ENCODE results near the gene WDR1. TPM values are rescaled to one million over a fixed set of nuclear protein-coding genes. Genes with fewer than 3 reads are reported as not detected.

Gene WDR1
- total and polyA plus RNA-seq, 10 of the 15 experiments (the other 5 are each of a cell fraction or from before 2014, with no cell fraction given) = 28.5 to 397 (median 290) TPM

DNA sequence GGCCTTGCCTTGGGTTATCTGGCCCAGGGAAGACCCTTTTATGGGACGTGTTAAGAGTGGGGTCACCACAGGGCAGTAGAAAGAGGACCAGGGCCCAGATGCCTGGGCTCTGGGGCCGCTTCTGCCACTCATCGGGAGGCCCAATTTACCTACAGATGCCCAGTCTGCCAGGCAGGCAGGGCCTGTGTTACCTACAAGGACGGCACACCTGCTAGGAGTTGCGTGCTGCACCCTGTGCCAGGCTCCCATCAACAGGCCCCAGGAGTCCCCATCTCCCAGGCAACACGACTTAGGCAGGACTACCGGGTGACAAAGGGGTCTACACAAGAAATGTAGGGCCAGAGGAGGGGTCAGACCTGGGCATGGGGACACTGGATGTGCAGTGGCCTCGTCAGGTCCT lies 34.6 kb downstream of the WDR1 start:
- Histone ChIP-seq H3K9ac (ENCODE audit: control insufficient read depth, insufficient read depth, low read length) (no peak overlapping the region), H3K4me1 (ENCODE audit: control insufficient read depth, insufficient read depth, low read length) (no peaks in the 10 kb centered on the region), H3K4me2 (ENCODE audit: control insufficient read depth, insufficient read depth) (no peak overlapping the region), H2AFZ (ENCODE audit: control insufficient read depth, low read depth, low read length) (no peak overlapping the region), H3K79me2 (ENCODE audit: control insufficient read depth, insufficient read depth, low read length) (no peaks in the 10 kb centered on the region), H3K27me3 (replicated peaks in 1 of 2; ENCODE audit: control insufficient read depth in 2 of 2, insufficient read depth in 2 of 2, low read length in 1 of 2) (no peaks in the 10 kb centered on the region), H3K4me3 (no peak overlapping the region), H4K20me1 (ENCODE audit: control insufficient read depth, insufficient read depth) (peaks cover 3% of the 10 kb centered on the region; the same call in 1 of the 2 replicates), H3K9me3 (replicated peaks; ENCODE audit: control insufficient read depth, insufficient read depth, low read length) (no peaks in the 10 kb centered on the region), H3K27ac (ENCODE audit: control insufficient read depth, insufficient read depth) (no peak overlapping the region), H3K36me3 (ENCODE audit: control insufficient read depth in 2 of 2, insufficient read depth in 2 of 2, low read length in 1 of 2) (peaks cover 66 to 79% of the 10 kb centered on the region in 2 experiments)
- RAD21 ChIA-PET (ENCODE audit: unreplicated experiment) = no interaction called here
- intact Hi-C loops (cut with micrococcal nuclease; ENCODE audit: unreplicated experiment) = no loop called here
- POLR2A ChIA-PET = no interaction called here
- TF ChIP-seq POLR2A (IDR thresholded peaks at IDR 0.05; ENCODE audit: low read depth, low read length) (peak; percentile 33; the same call in 1 of the 2 replicates), CHD1 (IDR thresholded peaks at IDR 0.05; ENCODE audit: low read depth, low read length) (no peak)
- DNase-seq (ENCODE audit: low read depth, low spot score) = no peak
- CTCF ChIA-PET = interaction anchor here (0.6 kb wide), 1 partner anchor 183 kb away, joined by 3 read pairs; no protein-coding TSS in a partner anchor
- no peak for FAIRE-seq
- no peak for ATAC-seq
- 88% methylated on average over 8 of the region's 8 CpGs for WGBS (ENCODE audit: insufficient coverage, insufficient replicate concordance, low lambda C conversion rate, missing lambda C conversion rate)
- SMC1A ChIA-PET (ENCODE audit: uncharacterized antibody, unreplicated experiment) = no interaction called here
- in situ Hi-C loops (cut with MboI) = no loop called here
- no TSS peak for BruUV-seq (replicated peaks)

DNA sequence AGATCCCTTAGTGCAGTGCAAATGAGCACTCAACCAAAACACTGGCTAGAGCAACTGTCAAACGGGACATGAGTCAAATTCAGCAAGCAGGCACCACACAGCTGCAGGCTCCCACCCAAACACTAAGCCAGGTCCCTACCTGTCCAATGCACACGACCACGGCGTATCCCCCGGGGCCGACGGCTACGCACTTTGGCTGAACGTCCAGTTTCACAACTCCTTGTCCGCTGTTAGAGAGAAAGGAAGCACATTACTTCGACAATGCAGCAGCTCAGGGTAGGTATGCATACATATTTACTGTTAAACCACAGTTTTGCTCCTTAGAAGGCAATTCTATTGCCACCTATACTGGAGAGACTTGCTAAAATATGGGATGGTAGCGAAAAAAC lies 35.4 kb downstream of the WDR1 start:
- no peaks in the 10 kb centered on the region for H3K27me3 ChIP-seq (replicated peaks in 1 of 2; ENCODE audit: control insufficient read depth in 2 of 2, insufficient read depth in 2 of 2, low read length in 1 of 2)
- no peak overlapping the region for H2AFZ ChIP-seq (ENCODE audit: control insufficient read depth, low read depth, low read length)
- TF ChIP-seq RCOR1 (conservative IDR thresholded peaks at IDR 0.05; ENCODE audit: low read depth, low read length) (no peak), POLR2AphosphoS5 (IDR thresholded peaks at IDR 0.05; ENCODE audit: low read length) (0 out of 2 replicates have a peak, but pooled peaks have one; percentile 28)
- in situ Hi-C loops (cut with MboI) = no loop called here
- DNase-seq (ENCODE audit: low read depth, low spot score) (no peak), FAIRE-seq (no peak), ATAC-seq (no peak)
- H4K20me1 ChIP-seq (ENCODE audit: control insufficient read depth, insufficient read depth) = peaks cover 3% of the 10 kb centered on the region; the same call in 1 of the 2 replicates
- ChIA-PET CTCF (no interaction called here), RAD21 (ENCODE audit: unreplicated experiment) (no interaction called here), SMC1A (ENCODE audit: uncharacterized antibody, unreplicated experiment) (no interaction called here), POLR2A (no interaction called here)
- 89% methylated on average over 12 of the region's 12 CpGs for WGBS (ENCODE audit: insufficient coverage, insufficient replicate concordance, low lambda C conversion rate, missing lambda C conversion rate)
- intact Hi-C loops (cut with micrococcal nuclease; ENCODE audit: unreplicated experiment) = no loop called here
- H3K4me1 ChIP-seq (ENCODE audit: control insufficient read depth, insufficient read depth, low read length) = no peaks in the 10 kb centered on the region
- BruUV-seq (replicated peaks) = no TSS peak
- no peak overlapping the region for H3K9ac ChIP-seq (ENCODE audit: control insufficient read depth, insufficient read depth, low read length)
- H3K36me3 ChIP-seq (ENCODE audit: control insufficient read depth in 2 of 2, insufficient read depth in 2 of 2, low read length in 1 of 2) = peaks cover 62 to 79% of the 10 kb centered on the region in 2 experiments
- H3K4me3 ChIP-seq = no peak overlapping the region
- H3K79me2 ChIP-seq (ENCODE audit: control insufficient read depth, insufficient read depth, low read length) = no peaks in the 10 kb centered on the region
- H3K4me2 ChIP-seq (ENCODE audit: control insufficient read depth, insufficient read depth) = no peak overlapping the region
- no peak overlapping the region for H3K27ac ChIP-seq (ENCODE audit: control insufficient read depth, insufficient read depth)
- H3K9me3 ChIP-seq (replicated peaks; ENCODE audit: control insufficient read depth, insufficient read depth, low read length) = no peaks in the 10 kb centered on the region

All from GM12878 (cell line).